GM12872 (cell line): Measurements from ENCODE around the gene FRMD4A.

Experiments
- CTCF ChIP-seq: IDR thresholded peaks from 3 replicates; pipeline ENCODE4 v1.5.1; 2011; ENCODE audit warnings: low read depth, mild to moderate bottlenecking, low read length, moderate library complexity; ENCODE audit not compliant: insufficient read depth

The FRMD4A gene

GRCh38 chr10:14141283-14141682, 189.4 kb downstream of the FRMD4A start:
- TF ChIP-seq CTCF = no peak

GRCh38 chr10:14137391-14137790, 193.3 kb downstream of the FRMD4A start:
- TF ChIP-seq CTCF = no peak

- no peak for TF ChIP-seq CTCF
Measured at GRCh38 chr10:14134275-14134674, 196.4 kb downstream of the FRMD4A start.

- TF ChIP-seq CTCF = no peak
Measured at GRCh38 chr10:14131261-14131960, 199.3 kb downstream of the FRMD4A start.

GRCh38 chr10:14129770-14130169, 201.0 kb downstream of the FRMD4A start:
- no peak for TF ChIP-seq CTCF

GRCh38 chr10:14128519-14128918, 202.2 kb downstream of the FRMD4A start:
- TF ChIP-seq CTCF = no peak

GRCh38 chr10:14126697-14127440, 203.9 kb downstream of the FRMD4A start:
- no peak for TF ChIP-seq CTCF
